Heart right ventricle (tissue), 16 donors: ENCODE data around the gene ATRNL1. TPM values are rescaled to one million over a fixed set of nuclear protein-coding genes. Genes with fewer than 3 reads are reported as not detected.

Source experiments
- ATAC-seq, 8 donors: fragments of 200-7000 bp; cut with Tn5 transposase; one replicate each; pipeline ENCODE4 v1.9.1; 2020; ENCODE audit warnings: mild to moderate bottlenecking in 8 of 8, moderate library complexity in 8 of 8, moderate number of reproducible peaks in 1 of 8
- DNase-seq, 2 donors: peaks; one replicate each; pipeline ENCODE4 v3.0.0-alpha.2; 2020
- H3K27ac ChIP-seq, 10 donors: fragments of 200-600 bp; sonication (generic) in 2 of 10; one replicate each; pipeline versions ENCODE4 v1.5.0 to v1.8.0; 2020 to 2022; ENCODE audit warnings: mild to moderate bottlenecking in 3 of 10
- H3K27me3 ChIP-seq, 7 donors: fragments of 200-600 bp; one replicate each; pipeline ENCODE4 v1.8.0; 2021 to 2022; ENCODE audit warnings: mild to moderate bottlenecking in 2 of 7
- H3K36me3 ChIP-seq, 9 donors: fragments of 200-600 bp; sonication (generic) in 1 of 9; one replicate each; pipeline versions ENCODE4 v1.5.0 to v1.8.0; 2020 to 2022; ENCODE audit warnings: mild to moderate bottlenecking in 2 of 9
- H3K4me1 ChIP-seq, 9 donors: fragments of 200-600 bp; sonication (generic) in 1 of 9; one replicate each; pipeline versions ENCODE4 v1.5.0 to v1.8.0; 2020 to 2022; ENCODE audit warnings: mild to moderate bottlenecking in 4 of 9
- H3K4me3 ChIP-seq, 10 donors: fragments of 200-600 bp; sonication (generic) in 2 of 10; one replicate each; pipeline versions ENCODE4 v1.5.0 to v1.8.0; 2020 to 2022; ENCODE audit warnings: mild to moderate bottlenecking in 7 of 10, moderate library complexity in 2 of 10
- H3K9me3 ChIP-seq, 11 donors: fragments of 200-600 bp in 10 of 11; sonication (generic) in 2 of 11; one replicate each; pipeline versions ENCODE4 v1.5.0 to v1.8.0; 2013 to 2022; ENCODE audit warnings: mild to moderate bottlenecking in 2 of 11, control low read depth in 1 of 11, moderate library complexity in 1 of 11
- WGBS, 2 donors: extraction: QIAGEN DNeasy Blood & Tissue Kit; methylation state at CpG; one replicate each; pipeline ENCODE4 v1.1.7; 2013; ENCODE audit warnings: inconsistent platforms in 1 of 2; 5-methylcytosine and 5-hydroxymethylcytosine counted together
- intact Hi-C, 10 donors: fragments of 100-400 bp; cut with DNase I; formaldehyde crosslinking; loops; one replicate each; pipeline versions ENCODE4 v1.11.1 to v1.14.2; 2022
- polyA plus RNA-seq, 2 donors: library from polyadenylated mRNA; stranded (reverse); fragments of 200-250 nt; gene quantifications; one replicate each; pipeline ENCODE4 v1.2.3, GENCODE V29; 2013
- total RNA-seq, 10 donors: library from RNA; stranded (reverse); fragmentation: NEBNext Ultra II Directional in 3 of 10; extraction: Animal tissue kit (Norgen Biotek cat#: 25700) in 3 of 10; gene quantifications; one replicate each; pipeline versions ENCODE4 v1.2.1 to v1.2.4, GENCODE V29; 2021 to 2023
- TF ChIP-seq, protein P1 (sequence below), 9 donors: fragments of 200-600 bp; sonication (generic) in 2 of 9; IDR thresholded peaks; one replicate each; pipeline versions ENCODE4 v1.5.0 to v1.8.0; 2021 to 2022; ENCODE audit warnings: antibody characterized with exemption in 9 of 9, mild to moderate bottlenecking in 5 of 9, moderate library complexity in 1 of 9
- donor health status: Arrhythmogenic right ventricular cardiomyopathy.
- donor health status: ischemic (EF 13 %, LVEDD 7.1; RV severe dilation, severe dysfunction).
- donor health status: healthy with polysubstance abuse.
- donor health status: DM: no; HTN: yes; CAD: no.
- donor health status: DM: no; HTN: no; CAD: no.
- donor health status: ischemic (EF 25% LVEDD 6.9; RV normal size, moderate dysfunction).
- donor health status: ischemic (EF 25% LVEDD 5.7; RV mildly dilated, moderate dysfunction).
- donor health status: healthy.
- donor health status: DM: yes; HTN: yes; CAD: no.
- donor health status: Ischemic cardiomyopathy.
- donor health status: ischemic (EF 35%, LVEDD 5.7; RV mildly dilated, moderate dysfunction).
- donor health status: nonischemic (EF 11% LVEDD 7.7; RV severe dilation, severe dysfunction).
- donor health status: DM: yes; HTN: yes; CAD: no.
- donor health status: PGD.
- donor health status: ischemic (EF 29% LVEDD 5.4; RV normal size, mild dysfunction).
- donor health status: nonischemic (EF 23%, LVEDD 6.1; RV moderate dilation, normal function).

Gene ATRNL1
- total and polyA plus RNA-seq, 12 donors = 0.06 to 22.4 (median 8.1) TPM; not detected in 1

DNA sequence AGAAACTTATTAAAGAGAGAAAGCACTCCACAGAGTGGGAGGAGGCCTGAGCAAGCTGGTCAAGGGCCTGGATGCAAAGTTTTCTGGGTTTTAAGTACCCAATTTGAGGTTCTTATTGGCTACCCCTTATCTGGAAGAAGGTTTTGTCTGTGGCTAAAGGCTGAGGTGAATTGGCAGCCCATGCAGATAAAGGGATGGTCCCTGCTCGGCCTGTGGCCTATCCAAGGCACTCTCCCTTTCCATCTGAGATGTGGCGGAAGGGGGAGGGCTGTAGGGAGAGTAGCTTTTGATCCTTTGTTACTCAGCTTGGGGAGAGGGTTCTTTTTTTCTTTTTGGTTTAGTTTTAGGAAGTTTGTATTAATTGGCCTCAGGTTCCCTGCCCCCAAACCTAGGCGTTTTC is 465.1 kb downstream of the ATRNL1 start:
- WGBS, 2 donors = 46 to 53% methylated on average over 3 of the region's 3 CpGs
- intact Hi-C loops = no loop called here
- no peaks in the 10 kb centered on the region for H3K4me1 ChIP-seq
- no peaks in the 10 kb centered on the region for H3K27me3 ChIP-seq
- TF ChIP-seq, protein P1, sequence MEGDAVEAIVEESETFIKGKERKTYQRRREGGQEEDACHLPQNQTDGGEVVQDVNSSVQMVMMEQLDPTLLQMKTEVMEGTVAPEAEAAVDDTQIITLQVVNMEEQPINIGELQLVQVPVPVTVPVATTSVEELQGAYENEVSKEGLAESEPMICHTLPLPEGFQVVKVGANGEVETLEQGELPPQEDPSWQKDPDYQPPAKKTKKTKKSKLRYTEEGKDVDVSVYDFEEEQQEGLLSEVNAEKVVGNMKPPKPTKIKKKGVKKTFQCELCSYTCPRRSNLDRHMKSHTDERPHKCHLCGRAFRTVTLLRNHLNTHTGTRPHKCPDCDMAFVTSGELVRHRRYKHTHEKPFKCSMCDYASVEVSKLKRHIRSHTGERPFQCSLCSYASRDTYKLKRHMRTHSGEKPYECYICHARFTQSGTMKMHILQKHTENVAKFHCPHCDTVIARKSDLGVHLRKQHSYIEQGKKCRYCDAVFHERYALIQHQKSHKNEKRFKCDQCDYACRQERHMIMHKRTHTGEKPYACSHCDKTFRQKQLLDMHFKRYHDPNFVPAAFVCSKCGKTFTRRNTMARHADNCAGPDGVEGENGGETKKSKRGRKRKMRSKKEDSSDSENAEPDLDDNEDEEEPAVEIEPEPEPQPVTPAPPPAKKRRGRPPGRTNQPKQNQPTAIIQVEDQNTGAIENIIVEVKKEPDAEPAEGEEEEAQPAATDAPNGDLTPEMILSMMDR (IDR thresholded peaks at IDR 0.05) = no peak
- ATAC-seq (no peak), DNase-seq (no peak)
- H3K27ac ChIP-seq = no peak overlapping the region
- H3K9me3 ChIP-seq = peaks cover 0 to 6% (median 0%) of the 10 kb centered on the region in 11 donors
- H3K4me3 ChIP-seq = no peak overlapping the region
- no peaks in the 10 kb centered on the region for H3K36me3 ChIP-seq

DNA sequence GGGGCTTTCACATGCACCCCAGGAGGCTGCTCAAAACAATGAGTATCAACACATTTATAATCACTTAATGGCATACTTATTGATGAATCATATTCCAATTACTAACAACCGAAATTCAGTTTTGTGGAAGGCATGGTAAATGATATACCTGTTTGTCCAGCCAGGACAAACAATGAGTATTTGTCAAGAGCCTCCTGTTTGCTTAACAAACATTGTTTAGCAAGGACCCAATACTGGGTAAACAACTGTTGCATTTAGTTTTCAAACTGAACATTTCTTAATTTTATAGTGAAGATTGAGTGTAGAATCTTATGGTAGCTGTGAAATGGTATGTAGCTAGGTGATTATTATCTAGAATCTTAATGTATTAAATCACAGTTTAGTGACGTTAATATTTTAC is 473.7 kb downstream of the ATRNL1 start:
- WGBS, 2 donors = 60 to 69% methylated on average over 2 of the region's 2 CpGs
- H3K9me3 ChIP-seq = no peaks in the 10 kb centered on the region
- DNase-seq (no peak), ATAC-seq (no peak)
- no peaks in the 10 kb centered on the region for H3K4me1 ChIP-seq
- no peaks in the 10 kb centered on the region for H3K36me3 ChIP-seq
- intact Hi-C loops = no loop called here
- TF ChIP-seq, protein P1 (IDR thresholded peaks at IDR 0.05) = no peak
- no peaks in the 10 kb centered on the region for H3K27me3 ChIP-seq
- H3K4me3 ChIP-seq = no peak overlapping the region
- H3K27ac ChIP-seq = no peak overlapping the region

DNA sequence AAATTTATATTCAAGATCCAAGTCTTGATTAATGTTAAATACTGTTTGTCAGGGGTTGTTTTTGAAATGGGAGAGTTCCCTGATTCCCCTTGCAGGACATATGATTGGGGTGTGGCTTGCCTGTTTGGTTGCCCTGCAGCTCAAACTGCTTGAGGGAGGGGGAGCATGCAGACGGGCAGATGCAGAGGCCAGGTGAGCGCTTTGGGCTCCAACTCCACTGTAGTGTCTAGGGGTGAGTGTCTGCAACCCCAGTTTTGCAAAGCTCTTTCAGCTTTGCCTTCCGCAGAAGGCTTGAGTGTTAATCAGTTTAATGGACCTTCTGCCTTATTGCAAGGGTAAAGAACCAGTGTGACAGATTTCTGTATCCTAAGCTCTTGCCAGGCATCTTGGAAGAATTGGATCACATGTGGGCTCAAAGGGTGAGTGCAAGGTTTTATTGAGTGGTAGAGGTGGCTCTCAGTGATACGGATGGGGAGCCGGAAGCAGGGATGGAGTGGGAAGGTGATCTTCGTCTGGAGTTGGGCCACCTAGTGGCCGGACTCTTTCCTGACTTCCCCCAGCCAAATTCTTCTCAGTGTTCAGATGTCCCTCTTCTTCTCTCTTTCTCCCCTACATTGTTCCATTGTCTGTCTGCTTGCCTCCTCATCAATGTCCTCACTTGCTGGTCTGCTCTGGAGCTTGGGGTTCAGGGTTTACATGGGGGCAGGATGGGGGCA is 479.7 kb downstream of the ATRNL1 start:
- Histone ChIP-seq H3K4me1 (no peaks in the 10 kb centered on the region), H3K36me3 (no peaks in the 10 kb centered on the region), H3K4me3 (no peak overlapping the region), H3K27ac (no peak overlapping the region), H3K27me3 (no peaks in the 10 kb centered on the region), H3K9me3 (peaks cover 0 to 4% (median 0%) of the 10 kb centered on the region in 11 donors)
- DNase-seq = no peak
- intact Hi-C loops = no loop called here
- WGBS, 2 donors = 49 to 53% methylated on average over 7 of the region's 7 CpGs
- TF ChIP-seq, protein P1 (IDR thresholded peaks at IDR 0.05) = no peak
- ATAC-seq = no peak

DNA sequence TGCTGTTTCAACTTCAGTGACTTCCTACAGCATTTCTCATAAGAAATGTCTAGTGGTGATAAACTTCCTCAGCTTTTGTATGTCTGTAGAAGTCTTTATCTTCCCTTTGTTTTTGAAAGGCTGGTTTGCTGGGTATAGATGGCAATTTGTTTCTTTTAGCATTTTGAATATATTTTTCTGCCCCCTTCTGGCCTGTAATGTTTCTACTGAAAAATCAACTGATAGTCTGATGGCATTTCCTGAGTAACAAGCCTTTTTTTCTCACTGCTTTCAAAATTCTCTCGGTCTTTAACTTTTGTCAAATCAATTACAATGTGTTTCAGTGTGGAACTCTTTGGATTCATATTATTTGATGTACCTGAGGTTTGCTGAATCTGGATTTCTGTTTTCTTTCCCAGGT is 487.1 kb downstream of the ATRNL1 start:
- TF ChIP-seq, protein P1 (IDR thresholded peaks at IDR 0.05) = no peak
- no peak for ATAC-seq
- H3K27ac ChIP-seq = no peak overlapping the region
- no peaks in the 10 kb centered on the region for H3K4me1 ChIP-seq
- intact Hi-C loops = no loop called here
- peaks cover 0 to 35% (median 3%) of the 10 kb centered on the region in 11 donors for H3K9me3 ChIP-seq
- no peak overlapping the region for H3K4me3 ChIP-seq
- 73 to 79% methylated on average over 1 of the region's 1 CpG for WGBS, 2 donors
- no peaks in the 10 kb centered on the region for H3K36me3 ChIP-seq
- no peak for DNase-seq
- no peaks in the 10 kb centered on the region for H3K27me3 ChIP-seq
